ENCODE results near the gene HMMR. TPM values are rescaled to one million over a fixed set of nuclear protein-coding genes. Genes with fewer than 3 reads are reported as not detected.

HMMR gene
- total and polyA plus RNA-seq, 9 of the 15 experiments (the other 6 are each of a cell fraction or from before 2014, with no cell fraction given), result 74.9 to 133 (median 90.8) TPM

DNA sequence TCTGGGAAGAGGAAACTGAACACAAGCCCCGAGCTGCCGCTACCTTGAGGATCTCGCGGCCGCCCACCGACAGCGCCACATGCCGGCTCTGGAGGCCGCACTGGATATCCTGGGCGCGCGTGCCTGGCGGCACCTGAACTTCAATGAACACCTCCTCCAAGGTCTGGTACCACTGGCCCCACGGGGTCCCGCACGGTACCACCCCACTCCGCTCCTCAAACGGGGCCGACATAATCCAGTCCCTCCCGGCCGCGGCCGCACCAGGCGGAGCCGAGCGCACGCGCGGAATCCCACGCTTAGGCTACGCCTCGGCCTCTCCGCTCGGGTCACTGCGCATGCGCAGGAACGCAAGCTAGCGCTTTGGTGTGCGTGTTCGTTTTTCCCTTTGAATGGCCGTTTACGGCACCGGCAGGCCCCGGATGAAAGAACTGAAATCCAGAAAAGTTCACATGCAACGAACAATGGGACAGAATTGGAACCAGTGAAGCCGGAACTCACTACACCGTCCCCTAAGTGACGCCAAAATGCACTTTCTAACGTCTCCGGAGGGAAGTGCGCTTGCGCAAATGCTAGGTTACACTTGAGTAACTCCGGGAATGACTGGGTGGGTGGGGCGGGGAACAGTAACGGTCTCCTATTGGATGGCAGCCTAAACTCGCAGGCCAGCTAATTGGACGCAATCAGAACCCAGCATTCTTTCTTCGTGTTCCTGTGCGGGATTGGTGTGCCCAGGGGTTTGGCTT, 442 bp upstream of the HMMR start, which contains the start of gene NUDCD2 (continued):
- TF ChIP-seq SREBF1 (IDR thresholded peaks at IDR 0.05; ENCODE audit: borderline replicate concordance, low read depth, low read length) (no peak), CXXC5 (CRISPR knock-in tag; IDR thresholded peaks at IDR 0.05) (peak; percentile 92), ZKSCAN8 (CRISPR knock-in tag; IDR thresholded peaks at IDR 0.05) (no peak), ZBTB8A (IDR thresholded peaks at IDR 0.05; ENCODE audit: partially characterized antibody) (no peak), NR4A1 (CRISPR knock-in tag; IDR thresholded peaks at IDR 0.05) (no peak), NR4A1 (tag; IDR thresholded peaks at IDR 0.05) (0 out of 2 replicates have a peak, but pooled peaks have one; percentile 28), ZNF431 (CRISPR knock-in tag; IDR thresholded peaks at IDR 0.05) (no peak), MAFG (tag; conservative IDR thresholded peaks at IDR 0.05) (no peak), MBD2 (IDR thresholded peaks at IDR 0.05; ENCODE audit: borderline replicate concordance, low read depth) (peak; percentile 83), ZNF76 (CRISPR knock-in tag; IDR thresholded peaks at IDR 0.05; ENCODE audit: borderline replicate concordance) (peak; percentile 46; the same call in 1 of the 2 replicates), PRMT5 (CRISPR knock-in tag; IDR thresholded peaks at IDR 0.05) (no peak), KDM4B (IDR thresholded peaks at IDR 0.05; ENCODE audit: borderline replicate concordance in 2 of 2, low read depth in 1 of 2) (no peak), TBL1XR1 (IDR thresholded peaks at IDR 0.05; ENCODE audit: low read length in 2 of 2) (0 out of 4 replicates have a peak, but pooled peaks of 1 of the 2 experiments have one; percentile 21), MYBL2 (IDR thresholded peaks at IDR 0.05; ENCODE audit: low read depth) (no peak), MYBL2 (CRISPR knock-in tag; IDR thresholded peaks at IDR 0.05; ENCODE audit: borderline replicate concordance) (no peak), HNRNPK (IDR thresholded peaks at IDR 0.05; ENCODE audit: low read depth, low read length, poor library complexity, severe bottlenecking) (no peak), MYNN (IDR thresholded peaks at IDR 0.05) (no peak), MYNN (CRISPR knock-in tag; IDR thresholded peaks at IDR 0.05) (no peak)
- TF ChIP-seq, protein P1, sequence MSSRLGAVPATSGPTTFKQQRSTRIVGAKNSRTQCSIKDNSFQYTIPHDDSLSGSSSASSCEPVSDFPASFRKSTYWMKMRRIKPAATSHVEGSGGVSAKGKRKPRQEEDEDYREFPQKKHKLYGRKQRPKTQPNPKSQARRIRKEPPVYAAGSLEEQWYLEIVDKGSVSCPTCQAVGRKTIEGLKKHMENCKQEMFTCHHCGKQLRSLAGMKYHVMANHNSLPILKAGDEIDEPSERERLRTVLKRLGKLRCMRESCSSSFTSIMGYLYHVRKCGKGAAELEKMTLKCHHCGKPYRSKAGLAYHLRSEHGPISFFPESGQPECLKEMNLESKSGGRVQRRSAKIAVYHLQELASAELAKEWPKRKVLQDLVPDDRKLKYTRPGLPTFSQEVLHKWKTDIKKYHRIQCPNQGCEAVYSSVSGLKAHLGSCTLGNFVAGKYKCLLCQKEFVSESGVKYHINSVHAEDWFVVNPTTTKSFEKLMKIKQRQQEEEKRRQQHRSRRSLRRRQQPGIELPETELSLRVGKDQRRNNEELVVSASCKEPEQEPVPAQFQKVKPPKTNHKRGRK (tag; IDR thresholded peaks at IDR 0.05), result no peak
- TF ChIP-seq, protein P2, sequence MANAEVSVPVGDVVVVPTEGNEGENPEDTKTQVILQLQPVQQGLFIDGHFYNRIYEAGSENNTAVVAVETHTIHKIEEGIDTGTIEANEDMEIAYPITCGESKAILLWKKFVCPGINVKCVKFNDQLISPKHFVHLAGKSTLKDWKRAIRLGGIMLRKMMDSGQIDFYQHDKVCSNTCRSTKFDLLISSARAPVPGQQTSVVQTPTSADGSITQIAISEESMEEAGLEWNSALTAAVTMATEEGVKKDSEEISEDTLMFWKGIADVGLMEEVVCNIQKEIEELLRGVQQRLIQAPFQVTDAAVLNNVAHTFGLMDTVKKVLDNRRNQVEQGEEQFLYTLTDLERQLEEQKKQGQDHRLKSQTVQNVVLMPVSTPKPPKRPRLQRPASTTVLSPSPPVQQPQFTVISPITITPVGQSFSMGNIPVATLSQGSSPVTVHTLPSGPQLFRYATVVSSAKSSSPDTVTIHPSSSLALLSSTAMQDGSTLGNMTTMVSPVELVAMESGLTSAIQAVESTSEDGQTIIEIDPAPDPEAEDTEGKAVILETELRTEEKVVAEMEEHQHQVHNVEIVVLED (CRISPR knock-in tag; IDR thresholded peaks at IDR 0.05), result peak; percentile 68; the same call in 1 of the 2 replicates
- TF ChIP-seq, protein P3, sequence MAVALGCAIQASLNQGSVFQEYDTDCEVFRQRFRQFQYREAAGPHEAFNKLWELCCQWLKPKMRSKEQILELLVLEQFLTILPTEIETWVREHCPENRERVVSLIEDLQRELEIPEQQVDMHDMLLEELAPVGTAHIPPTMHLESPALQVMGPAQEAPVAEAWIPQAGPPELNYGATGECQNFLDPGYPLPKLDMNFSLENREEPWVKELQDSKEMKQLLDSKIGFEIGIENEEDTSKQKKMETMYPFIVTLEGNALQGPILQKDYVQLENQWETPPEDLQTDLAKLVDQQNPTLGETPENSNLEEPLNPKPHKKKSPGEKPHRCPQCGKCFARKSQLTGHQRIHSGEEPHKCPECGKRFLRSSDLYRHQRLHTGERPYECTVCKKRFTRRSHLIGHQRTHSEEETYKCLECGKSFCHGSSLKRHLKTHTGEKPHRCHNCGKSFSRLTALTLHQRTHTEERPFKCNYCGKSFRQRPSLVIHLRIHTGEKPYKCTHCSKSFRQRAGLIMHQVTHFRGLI (CRISPR knock-in tag; IDR thresholded peaks at IDR 0.05), result no peak

Data from K562 (cell line).